ENCODE measurements around the gene LIG1. TPM values are rescaled to one million over a fixed set of nuclear protein-coding genes. Genes with fewer than 3 reads are reported as not detected.

Gene LIG1
- total RNA-seq, 1 donor from 2014 or later, result 3.3 TPM

DNA sequence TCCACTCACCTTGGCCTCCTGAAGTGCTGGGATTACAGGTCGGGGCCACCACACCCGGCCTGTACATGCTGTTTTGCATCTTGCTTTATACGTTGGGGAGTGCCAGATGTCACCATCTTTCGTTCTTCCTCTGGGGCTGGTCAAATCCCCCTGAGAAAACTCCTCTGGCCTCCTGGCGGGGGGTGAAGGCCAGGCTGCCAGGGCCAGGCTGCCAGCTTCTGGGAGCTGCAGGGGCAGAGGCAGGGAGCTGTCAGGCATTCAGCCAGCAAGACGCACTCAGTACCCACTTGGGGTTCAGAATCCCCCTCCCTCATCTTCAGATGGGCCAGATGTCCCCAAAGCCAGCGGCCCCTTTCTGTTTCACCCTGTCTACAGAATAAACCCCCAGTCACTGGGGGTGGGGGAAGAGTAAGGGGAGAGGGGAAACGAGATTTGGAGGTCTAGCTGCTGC is 16.4 kb upstream of the LIG1 start:
- intact Hi-C loops (cut with DNase I), result no loop called here
- DNase-seq (ENCODE audit: missing footprints) (no peak), ATAC-seq (no peak)

DNA sequence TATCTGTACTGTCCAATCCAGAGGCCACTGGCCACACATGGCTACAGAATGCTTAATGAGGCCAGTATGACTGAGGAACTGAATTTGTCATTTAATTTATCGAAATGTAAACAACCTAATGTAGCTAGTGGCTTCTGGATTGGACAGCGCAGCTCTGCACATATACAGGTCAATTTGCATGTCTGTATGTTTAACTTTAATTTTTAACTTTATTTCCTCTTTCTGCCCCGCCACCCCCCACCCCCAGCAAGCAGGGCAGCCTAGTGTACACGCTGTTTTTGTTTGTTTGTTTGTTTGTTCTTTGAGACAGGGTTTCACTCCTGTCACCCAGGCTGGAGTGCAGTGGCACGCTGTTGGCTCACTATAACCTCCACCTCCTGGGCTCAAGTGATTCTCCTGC is 15.9 kb upstream of the LIG1 start:
- no peak for ATAC-seq
- intact Hi-C loops (cut with DNase I), result no loop called here
- no peak for DNase-seq (ENCODE audit: missing footprints)

DNA sequence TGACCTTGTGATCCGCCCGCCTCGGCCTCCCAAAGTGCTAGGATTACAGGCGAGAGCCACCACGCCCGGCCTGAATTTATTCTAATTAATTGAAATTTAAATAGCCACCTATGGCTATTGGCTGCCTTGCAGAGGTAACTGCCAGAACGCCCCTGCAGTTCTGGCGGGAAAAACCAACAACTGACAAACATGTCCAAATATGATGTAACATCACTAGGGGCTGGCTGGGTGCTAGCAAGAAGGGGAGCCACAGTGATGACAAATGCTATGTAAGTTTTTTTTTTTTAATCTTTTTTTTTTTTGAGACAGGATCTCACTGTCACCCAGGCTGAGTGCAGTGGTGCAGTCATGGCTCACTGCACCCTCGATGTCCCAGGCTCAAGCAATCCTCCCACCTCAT is 13.2 kb upstream of the LIG1 start:
- ATAC-seq (no peak), DNase-seq (ENCODE audit: missing footprints) (no peak)
- intact Hi-C loops (cut with DNase I), result no loop called here

- DNase-seq (ENCODE audit: missing footprints), result no peak
- intact Hi-C loops (cut with DNase I), result no loop called here
- no peak for ATAC-seq
Measured at GRCh38 chr19:48182434-48182833, 12.3 kb upstream of the LIG1 start.

DNA sequence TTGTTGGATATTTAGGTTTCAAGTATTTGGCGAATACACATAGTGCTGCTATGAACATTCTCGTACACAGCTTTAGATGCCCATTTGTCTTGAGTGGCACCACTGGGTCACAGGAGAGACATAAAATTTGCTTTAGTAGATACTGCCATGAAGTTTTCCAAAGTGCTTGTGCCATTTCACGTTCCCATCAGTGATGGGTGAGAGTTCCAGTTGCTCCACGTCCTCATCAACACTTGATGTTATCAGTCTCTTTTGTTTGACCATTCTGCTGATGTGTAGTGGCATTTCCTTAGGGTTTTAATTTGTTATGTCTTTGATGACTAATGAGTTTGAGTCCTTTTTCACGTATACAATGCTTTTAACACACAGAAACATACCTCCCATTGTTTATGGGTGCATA is 11.4 kb upstream of the LIG1 start:
- intact Hi-C loops (cut with DNase I), result no loop called here
- no peak for ATAC-seq
- DNase-seq (ENCODE audit: missing footprints), result no peak

- DNase-seq (ENCODE audit: missing footprints), result no peak
- intact Hi-C loops (cut with DNase I), result loop anchor here (10.0 kb wide), 1 partner anchor 909 kb away; the partner anchor contains the start of gene SNRNP70
- ATAC-seq, result no peak
Measured at GRCh38 chr19:48176226-48176625, 6.1 kb upstream of the LIG1 start.

GRCh38 chr19:48175578-48175977 is 5.4 kb upstream of the LIG1 start:
- DNase-seq (ENCODE audit: missing footprints), result no peak
- ATAC-seq, result no peak
- intact Hi-C loops (cut with DNase I), result loop anchor here (10.0 kb wide), 1 partner anchor 909 kb away; the partner anchor contains the start of gene SNRNP70

DNA sequence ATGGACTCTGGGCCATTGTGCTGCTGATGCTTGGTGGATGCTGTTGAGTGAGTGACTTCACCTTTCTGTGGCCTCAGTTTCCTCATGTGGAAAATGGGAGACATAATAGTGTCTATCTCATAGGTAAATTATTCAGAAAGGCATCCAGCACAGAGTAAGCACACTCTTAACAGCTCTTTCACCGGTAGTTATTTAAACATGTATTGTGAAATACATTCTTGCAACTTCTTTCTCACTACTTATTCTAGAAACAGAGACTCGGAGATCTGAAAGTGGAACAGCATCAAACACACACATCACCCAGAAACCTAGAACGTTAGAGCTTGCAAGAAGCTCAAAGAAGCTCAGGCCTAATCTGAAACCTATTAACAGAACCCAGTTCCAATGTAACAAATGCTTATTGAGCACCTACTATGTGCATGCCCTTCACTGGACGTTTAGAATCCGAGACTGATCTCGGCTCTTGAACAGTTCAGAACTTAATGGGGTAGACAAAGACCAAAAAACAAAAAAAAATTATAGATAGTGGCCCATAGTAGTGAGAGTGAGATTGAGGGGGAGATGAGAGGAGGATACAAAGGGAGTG is 4.4 kb upstream of the LIG1 start:
- intact Hi-C loops (cut with DNase I), result loop anchor here (10.0 kb wide), 1 partner anchor 910 kb away; the partner anchor contains the start of gene SNRNP70
- no peak for ATAC-seq
- no peak for DNase-seq (ENCODE audit: missing footprints)

- intact Hi-C loops (cut with DNase I), result loop anchor here (10.0 kb wide), 1 partner anchor 913 kb away; the partner anchor contains the start of gene SNRNP70
- DNase-seq (ENCODE audit: missing footprints) (no peak), ATAC-seq (no peak)
Measured at GRCh38 chr19:48171710-48172109, 1.6 kb upstream of the LIG1 start.

DNA sequence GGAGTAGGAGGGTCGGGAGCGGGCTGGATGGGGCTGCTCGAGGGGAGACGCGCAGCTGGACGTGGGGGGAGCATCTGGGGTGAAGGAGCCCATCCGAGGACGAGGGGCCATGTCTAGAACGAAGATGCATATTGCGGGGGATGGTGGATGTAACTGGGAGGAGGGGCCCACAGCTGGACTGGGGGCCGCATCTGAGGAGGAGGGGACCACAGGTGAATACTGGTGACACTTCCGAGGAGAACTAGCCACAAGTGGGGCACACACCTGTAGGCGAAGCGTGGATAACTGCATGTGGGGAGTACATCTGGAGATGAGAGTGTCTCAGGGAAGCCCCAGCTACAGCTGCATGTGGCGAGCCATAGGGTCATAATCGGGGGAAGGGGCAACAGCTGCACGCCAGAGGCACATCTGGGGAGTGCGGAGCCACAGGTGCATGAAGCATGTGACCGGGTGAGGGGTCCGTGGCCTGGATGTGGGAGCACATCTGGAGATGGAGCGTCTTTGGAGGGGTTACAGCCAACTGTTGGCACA is 738 bp upstream of the LIG1 start:
- DNase-seq (ENCODE audit: missing footprints) (no peak), ATAC-seq (no peak)
- intact Hi-C loops (cut with DNase I), result loop anchor here (10.0 kb wide), 1 partner anchor 914 kb away; the partner anchor contains the start of gene SNRNP70

DNA sequence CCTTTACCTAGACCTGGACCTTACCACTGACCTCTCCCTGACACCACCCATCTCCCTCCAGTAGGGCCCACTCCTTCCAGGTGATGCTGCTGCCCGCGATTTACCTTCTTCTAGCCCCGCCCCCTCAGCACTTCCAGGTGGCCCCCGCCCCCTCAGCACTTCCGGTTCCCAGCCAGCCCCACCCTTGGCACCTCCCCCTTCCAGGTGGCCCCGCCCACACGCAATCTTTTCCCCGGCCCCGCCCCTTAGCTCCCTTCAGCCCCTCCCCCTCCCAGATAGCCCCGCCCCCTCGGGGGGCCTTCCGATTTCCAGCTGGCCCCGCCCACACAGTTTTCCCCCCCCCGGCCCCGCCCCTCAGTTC is 586 bp downstream of the LIG1 start:
- intact Hi-C loops (cut with DNase I), result no loop called here
- ATAC-seq, result peak; percentile 24
- peak; percentile 88 for DNase-seq (ENCODE audit: missing footprints)

DNA sequence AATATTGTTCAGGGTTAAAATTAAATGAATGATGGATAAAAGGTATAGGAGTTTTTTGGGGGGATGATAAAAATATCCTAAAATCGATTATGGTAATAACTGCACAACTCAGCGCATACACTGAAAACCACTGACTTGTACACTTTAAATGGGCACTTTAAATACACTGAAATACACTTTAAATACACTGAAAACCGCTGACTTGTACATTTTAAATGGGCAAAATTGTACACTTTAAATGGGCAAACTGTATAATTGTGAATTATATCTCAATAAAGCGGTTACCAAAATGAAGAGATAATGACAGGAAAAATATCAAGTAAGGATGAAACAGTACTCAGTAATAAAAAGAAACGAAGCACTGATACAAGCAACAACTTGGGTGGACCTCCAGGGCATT is 1.5 kb downstream of the LIG1 start:
- intact Hi-C loops (cut with DNase I), result no loop called here
- no peak for ATAC-seq
- DNase-seq (ENCODE audit: missing footprints), result no peak

DNA sequence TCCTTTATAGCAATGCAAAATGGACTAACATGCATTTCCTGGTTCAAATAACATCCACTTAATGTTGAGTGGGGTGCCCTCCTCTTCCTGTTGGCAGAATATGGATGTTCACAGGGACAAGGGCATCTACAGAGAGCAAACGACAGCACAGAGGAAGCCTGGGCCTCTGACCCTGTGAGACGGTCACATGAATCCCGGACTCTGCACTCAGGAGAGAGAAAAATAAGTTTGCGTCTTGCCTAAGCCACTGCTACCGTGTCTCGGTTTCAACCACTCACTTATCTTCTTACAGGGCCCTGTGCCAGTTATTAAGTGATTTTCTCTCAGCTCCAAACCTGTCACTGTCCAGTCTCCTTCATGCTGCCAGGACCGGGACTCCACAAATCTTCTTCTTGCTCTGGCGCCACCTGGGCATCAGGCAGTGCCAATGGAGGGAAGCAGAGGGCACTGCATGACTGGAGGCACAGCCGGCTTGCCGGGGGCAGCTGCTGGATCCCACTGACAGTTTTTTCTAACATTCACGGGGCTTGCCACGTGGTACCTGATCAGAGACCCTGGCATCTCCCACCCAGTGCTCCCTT is 11.8 kb downstream of the LIG1 start:
- ATAC-seq, result peak; percentile 64
- no peak for DNase-seq (ENCODE audit: missing footprints)
- intact Hi-C loops (cut with DNase I), result no loop called here

DNA sequence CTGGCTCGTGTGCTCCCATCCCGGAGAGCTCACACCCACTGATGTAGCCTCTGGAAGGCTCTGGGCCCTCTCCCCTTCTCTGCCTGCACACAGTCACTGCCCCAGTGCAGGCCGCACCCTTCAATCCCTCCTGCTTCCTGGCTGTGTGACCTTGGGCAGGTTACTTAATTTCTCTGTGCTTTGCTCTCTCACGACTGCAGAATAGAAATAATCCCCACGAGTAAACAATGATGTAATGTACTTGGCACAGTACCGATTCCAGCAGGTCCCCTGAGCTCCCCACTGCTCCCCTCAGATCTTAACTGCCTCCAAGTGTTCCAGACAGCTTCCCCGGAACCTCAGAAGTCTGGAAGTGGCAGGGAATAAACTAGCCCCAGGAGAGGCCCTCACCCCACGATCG is 16.1 kb downstream of the LIG1 start:
- ATAC-seq (no peak), DNase-seq (ENCODE audit: missing footprints) (no peak)

GRCh38 chr19:48152551-48152950 is 17.6 kb downstream of the LIG1 start:
- no peak for ATAC-seq
- intact Hi-C loops (cut with DNase I), result loop anchor here (1.0 kb wide), 1 partner anchor 45 kb away; no protein-coding TSS in a partner anchor
- no peak for DNase-seq (ENCODE audit: missing footprints)

More for the DNA sequence above, 16.1 kb downstream of the LIG1 start:
- intact Hi-C loops (cut with DNase I), result no loop called here

GRCh38 chr19:48149430-48149829 is 20.7 kb downstream of the LIG1 start:
- intact Hi-C loops (cut with DNase I), result no loop called here
- DNase-seq (ENCODE audit: missing footprints), result no peak
- ATAC-seq, result no peak

DNA sequence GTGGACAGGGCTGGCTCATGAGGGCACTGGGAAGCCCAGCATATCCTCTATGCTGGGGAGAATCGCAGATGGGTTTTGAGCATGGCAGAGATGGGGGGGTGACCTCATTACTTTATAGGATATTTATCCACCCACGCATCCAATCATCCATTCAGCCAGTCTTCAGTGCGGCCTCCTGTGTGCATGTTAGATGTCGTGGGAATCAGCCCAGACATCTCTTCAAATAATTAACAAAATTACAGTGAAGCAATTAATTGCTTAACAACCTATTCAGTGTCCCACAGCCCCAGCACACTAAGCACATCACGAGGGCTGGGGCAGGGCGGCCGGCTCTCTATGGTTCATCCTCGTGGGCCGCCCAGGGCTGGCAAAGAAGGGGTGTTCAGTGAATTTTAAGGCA is 21.6 kb downstream of the LIG1 start:
- DNase-seq (ENCODE audit: missing footprints) (no peak), ATAC-seq (no peak)
- intact Hi-C loops (cut with DNase I), result no loop called here

- no peak for ATAC-seq
- intact Hi-C loops (cut with DNase I), result no loop called here
Measured at GRCh38 chr19:48147597-48148175, 22.5 kb downstream of the LIG1 start.

GRCh38 chr19:48139053-48139452 is 31.1 kb downstream of the LIG1 start:
- DNase-seq (ENCODE audit: missing footprints), result no peak
- ATAC-seq, result no peak
- intact Hi-C loops (cut with DNase I), result no loop called here

More at GRCh38 chr19:48147597-48148175, 22.5 kb downstream of the LIG1 start:
- no peak for DNase-seq (ENCODE audit: missing footprints)

DNA sequence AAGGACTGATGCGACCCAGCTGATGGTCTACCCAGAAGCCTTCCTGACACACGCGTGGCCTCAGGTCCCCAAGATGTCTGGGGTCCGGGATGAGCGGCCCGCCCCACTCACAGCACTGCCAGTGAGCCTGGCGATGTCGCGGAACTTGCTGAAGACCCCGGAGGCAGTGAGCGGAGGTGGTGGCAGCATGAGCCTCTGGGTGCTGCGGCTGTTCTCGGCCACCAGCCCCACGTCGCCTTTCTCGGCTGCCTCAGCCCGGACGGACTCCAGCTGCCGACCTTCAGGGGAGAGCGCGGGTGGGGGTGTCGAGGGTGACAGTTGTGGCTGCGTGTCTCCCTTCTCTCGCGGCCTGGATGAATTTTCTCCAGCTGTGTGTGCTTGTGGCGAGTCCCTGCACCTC is 32.7 kb downstream of the LIG1 start:
- intact Hi-C loops (cut with DNase I), result no loop called here
- ATAC-seq, result no peak

More for the DNA sequence above, 32.7 kb downstream of the LIG1 start:
- DNase-seq (ENCODE audit: missing footprints), result no peak

Data from Right ventricle myocardium inferior (tissue), 1 donor.